HG03354 (cell line): ENCODE measurements around the gene GABBR1.

ENCODE experiments used
- ATAC-seq: cut with Tn5 transposase; IDR thresholded peaks from one replicate; pipeline ENCODE4 v1.9.1; 2021; ENCODE audit warnings: mild to moderate bottlenecking; ENCODE audit not compliant: unreplicated experiment, poor library complexity, severe bottlenecking

The GABBR1 gene

DNA sequence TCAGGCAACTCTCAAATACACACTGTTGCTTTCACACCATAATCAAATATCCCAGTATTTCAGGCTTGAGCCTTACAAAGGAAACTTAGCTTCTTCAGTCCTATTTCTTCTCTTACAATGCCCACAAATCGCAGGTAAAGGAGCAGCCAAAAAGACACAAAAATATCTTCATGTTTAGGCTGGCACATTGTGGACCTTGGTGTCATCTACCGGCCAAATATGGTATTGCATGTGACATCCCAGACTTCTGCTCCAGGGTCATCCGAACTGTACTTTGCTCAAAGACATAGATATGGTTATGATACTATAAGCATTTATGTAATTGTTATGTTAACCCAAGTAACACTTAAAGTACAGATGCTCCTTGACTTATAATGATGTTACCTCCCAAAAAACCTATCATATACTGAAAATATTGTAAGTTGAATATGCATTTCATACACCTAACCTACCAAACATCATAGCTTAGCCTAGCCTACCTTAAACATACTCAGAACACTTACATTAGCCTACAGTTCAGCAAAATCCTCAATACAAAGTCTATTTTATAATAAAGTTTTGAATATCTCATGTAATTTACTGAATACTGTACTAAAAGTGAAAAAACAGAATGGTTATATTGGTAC lies 43.4 kb downstream of the GABBR1 start:
- no peak for ATAC-seq

DNA sequence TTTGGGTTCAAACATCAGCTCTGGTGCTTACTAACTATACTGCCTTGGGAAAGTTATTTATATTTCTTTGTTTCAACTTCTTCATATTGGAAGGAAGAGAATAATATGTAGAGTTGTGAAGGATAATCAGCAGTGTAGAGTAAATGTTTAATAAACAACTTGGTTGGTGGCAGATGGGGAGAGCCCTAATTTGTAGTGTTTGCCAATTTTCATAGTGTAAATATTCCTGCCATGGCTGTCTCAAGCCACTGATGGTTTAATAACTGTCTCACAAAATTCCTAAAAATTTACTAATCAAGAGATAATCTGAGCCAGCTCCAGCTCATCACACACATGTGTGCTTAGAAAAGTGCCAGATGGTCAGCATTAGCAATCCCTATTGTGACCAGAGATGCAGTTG lies 48.2 kb downstream of the GABBR1 start, which contains the start of gene OR2H2:
OR2H2 (plus strand) TSS at position 301 of the 400 bp plus-strand sequence. CDS start 2,824 bp downstream, outside the sequence.
- no peak for ATAC-seq

DNA sequence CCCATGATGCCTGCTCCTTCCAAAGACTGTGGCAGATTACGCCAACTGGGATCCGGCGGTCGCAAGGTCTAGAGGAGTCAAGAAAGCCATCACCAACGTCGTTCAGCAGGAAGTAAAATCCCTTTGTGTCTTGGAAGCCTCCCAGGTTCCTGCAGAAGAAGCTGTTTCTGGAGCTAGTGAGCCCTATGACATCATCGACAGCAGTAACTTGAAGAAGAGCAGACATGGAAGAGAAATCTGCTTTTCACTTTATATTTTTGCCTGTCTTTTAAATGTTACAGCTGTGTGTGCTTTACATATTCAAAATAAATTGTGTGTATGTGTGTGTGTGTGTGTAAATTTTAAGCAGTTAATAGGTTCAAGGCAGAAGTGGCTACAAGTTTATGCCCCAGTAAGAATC lies 55.4 kb downstream of the GABBR1 start:
- ATAC-seq, result no peak

DNA sequence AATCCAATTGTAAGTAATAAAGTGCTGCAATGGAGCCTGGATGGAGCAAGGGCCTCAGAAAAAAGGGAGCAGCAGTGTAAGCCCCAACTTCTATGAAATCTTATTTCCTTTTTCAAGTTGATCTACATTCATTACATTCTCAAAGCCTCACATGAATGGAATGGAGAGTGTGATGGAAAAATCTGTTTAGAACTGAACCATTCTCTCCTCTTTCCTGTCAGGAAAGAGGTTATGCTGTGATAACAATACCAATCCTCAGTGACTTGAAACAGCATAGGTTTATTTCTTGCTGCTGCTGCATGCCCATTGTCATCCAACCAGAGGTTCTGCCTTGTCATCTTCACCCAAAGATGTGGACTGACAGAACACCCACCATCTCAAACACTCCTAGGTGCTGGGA lies 56.9 kb downstream of the GABBR1 start:
- no peak for ATAC-seq

DNA sequence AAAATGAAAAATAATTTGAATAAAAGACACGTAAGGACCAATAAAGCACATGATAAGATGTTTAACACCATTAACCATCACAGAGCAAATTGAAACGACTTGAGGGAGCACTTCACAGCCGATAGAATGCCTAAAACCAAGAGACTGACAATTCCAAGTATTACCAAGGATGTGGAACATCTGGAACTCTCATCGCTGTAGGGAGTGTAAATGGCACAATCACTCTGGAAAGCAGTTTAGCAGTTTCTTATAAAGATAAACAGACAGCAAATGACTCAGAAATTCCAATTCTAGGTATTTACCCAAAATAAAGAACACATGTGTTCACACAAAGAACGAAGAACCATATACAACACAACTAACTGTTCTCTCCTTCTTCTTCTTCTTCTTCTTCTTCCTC lies 65.0 kb downstream of the GABBR1 start:
- no peak for ATAC-seq

DNA sequence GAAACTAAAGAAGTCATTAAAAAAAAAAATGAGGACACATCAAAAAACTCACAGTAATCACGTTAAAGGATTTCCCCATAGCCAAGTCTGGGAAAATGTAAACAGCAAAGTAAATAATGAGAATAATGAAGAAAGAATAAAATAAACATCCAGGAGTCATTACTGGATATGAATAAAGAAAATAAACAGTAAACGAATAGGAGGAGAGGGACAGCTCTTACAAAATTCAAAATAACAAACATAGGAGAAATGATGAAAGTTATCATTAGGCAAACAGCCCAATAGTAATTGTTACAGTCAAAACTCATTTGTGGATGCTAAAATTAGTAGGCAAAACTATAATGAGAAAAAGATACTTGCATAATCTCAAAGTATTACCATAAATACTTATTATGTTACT lies 65.4 kb downstream of the GABBR1 start:
- no peak for ATAC-seq

DNA sequence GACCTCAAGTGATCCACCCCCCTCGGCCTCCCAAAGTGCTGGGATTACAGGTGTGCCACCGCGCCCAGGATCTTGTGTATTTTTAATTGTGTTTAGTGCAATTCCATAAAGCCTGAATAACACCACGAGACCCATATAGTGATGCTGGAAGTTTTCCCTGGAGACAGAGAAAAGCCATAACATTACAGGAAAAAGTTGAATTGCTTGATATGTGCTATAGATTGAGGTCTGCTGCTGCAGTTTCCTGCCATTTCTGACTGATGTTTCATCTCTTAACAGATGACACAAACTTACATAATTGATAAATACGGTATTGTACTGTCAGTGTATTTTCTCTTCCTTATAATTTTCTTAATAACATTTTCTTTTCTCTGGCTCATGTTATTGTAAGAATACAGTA lies 66.1 kb downstream of the GABBR1 start:
- ATAC-seq, result no peak

DNA sequence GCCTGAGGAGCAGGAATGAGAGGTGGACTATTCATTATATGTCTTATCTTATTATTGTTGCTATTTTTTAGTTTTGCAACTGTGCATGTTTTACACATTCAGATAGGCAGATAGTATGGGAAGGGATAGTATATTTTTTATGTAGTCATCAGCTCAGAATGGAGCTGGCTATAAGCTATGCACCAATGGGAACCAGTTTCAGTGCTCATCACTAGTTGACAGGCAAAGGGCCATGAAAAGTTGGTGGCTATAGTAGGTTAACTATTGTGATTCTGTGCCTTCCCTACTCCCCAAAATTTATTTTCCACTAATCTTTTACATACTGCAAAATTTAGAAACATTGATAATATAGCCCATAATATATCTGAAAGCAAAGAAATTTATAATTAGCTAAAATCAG lies 68.1 kb downstream of the GABBR1 start:
- no peak for ATAC-seq

DNA sequence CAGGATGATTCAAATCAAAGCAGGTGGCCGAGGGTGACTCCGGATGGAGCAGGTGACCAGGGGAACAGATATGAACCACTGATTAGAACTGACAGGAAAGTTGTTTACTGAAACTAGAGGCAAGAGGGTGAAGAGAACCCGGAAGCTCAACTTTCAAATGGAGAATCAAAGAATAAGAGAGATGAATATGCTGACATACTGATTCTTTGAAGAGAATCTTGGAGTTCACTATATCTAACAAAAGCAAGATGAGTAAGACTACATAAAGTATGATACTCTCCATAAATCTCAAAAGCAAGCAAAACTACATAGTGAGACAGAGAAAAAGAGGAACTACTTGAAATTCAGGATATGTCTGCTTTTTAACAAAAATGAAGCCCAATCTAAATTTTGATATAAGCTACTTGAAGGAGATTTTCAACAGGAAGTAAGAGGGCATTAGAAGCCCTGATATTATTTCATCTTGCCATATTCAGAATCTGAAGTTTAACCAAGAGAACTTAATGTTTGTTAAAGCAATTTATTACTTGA lies 69.5 kb downstream of the GABBR1 start:
- ATAC-seq, result no peak

DNA sequence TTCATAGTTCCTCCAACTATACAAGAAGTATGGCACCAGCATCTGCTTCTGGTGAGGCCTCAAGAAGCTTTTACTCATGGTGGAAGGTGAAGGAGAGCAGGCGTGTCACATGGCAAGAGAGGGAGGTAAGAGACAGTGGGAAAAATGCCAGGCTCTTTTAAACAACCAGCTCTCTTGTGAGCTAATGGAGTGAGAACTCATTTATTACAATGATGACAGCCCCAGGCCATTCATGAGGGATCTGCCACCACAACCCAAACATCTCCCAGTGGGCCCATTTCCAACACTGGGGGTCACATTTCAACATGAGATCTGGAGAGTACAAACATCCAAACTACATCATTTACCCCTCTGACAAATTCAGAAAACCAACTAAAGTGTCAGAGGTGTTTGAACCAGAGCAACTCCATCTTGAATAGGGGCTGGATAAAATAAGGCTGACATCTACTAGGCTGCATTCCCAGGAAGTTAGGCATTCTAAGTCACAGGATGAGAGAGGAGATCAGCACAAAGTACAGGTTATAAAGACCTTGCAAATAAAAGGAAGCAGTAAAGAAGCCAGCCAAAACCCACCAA lies 71.3 kb downstream of the GABBR1 start:
- no peak for ATAC-seq

DNA sequence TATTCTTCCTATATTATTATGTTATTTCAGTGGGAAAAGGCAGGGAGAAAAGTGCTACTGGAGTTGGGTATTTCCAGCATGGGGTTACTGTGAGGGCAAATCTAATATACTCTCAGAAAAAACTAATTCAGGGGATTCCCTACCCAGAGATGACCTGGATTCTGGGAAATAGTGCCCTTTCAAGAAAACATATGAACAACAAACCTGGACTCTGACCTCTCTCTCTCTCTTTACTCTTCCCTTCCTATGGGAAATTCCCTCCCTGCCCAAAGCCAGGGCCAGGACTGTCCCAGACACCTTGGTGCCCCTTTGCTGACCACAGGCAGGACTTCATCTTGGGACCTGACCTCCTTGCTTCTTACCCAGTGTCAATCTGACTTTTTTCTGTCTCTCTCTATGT lies 71.9 kb downstream of the GABBR1 start:
- ATAC-seq, result no peak

DNA sequence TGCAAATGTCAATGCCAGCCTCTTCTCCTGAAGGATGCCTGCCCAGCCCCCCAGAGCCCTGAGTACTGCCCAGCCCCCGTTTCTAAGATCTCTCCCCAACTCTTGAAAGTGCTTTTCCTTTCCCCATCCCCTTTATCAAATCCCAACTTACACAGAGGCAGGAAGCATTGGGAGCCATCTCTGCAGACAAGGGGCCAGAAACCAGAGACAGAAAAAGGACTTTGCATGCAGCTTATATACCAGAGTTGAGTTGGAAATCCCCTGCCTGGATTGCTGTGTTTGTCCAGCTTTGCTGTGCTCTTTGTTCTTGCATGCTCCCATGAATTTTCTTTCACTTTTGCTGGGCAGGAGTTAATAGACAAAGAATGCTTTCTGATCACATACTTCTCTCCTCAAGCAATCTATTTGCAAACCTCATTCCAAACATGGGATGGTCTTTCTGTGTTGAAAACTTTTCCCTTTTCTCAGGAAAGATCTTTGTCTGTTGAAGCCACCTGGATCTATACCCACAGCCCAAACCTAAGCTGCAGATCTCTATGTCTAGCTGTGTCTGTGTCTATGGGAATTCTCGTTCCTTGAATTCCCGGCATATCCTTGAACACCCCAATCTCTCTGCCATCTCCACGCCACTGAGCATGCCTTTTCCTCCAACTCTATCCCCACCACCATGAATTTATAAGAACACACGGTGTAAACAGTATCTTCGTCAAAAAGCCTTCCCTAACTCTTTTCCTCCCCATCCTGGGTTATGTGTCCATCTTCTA lies 73.3 kb downstream of the GABBR1 start, which contains the start of gene UBD:
UBD (minus strand) TSS at position 209 of the 764 bp plus-strand sequence; CDS start at position 178, 31 bp downstream.
- ATAC-seq, result no peak

DNA sequence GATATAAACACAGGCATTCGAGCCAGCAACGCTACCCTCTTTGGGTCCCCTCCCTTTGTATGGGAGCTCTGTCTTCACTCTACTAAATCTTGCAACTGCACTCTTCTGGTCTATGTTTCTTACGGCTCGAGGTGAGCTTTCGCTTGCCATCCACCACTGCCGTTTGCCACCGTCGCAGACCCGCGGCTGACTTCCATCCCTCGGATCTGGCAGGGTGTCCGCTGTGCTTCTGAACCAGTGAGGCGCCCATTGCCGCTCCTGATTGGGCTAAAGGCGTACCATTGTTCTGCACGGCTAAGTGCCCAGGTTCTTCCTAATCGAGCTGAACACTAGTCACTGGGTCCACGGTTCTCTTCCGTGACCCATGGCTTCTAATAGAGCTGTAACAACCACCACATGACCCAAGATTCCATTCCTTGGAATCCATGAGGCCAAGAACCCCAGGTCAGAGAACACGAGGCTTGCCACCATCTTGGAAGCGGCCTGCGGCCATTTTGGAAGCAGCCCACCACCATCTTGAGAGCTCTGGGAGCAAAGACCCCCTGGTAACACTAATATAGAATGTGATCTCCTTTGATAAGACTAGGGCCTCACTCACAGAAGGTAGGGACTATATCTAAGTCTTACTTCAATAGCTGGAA lies 74.4 kb downstream of the GABBR1 start:
- ATAC-seq, result no peak

DNA sequence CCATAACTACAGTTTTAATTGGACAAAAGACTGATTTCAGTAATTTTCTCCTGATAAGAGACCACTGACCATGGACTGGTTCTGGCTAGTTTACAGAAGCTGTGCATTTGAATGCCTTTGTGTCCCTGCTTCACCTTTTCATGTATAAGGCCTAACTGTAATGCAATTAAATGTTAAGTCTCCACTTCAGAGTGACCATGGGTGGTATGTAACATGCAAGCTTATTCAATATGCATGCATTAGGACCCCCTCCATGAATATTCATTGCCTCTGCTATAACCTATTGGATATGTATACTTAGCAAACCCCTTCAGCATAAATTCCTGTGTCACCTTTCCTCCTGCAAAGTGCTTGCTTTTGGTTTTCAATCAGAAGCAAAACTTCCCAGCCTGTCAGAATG lies 75.7 kb downstream of the GABBR1 start:
- no peak for ATAC-seq

DNA sequence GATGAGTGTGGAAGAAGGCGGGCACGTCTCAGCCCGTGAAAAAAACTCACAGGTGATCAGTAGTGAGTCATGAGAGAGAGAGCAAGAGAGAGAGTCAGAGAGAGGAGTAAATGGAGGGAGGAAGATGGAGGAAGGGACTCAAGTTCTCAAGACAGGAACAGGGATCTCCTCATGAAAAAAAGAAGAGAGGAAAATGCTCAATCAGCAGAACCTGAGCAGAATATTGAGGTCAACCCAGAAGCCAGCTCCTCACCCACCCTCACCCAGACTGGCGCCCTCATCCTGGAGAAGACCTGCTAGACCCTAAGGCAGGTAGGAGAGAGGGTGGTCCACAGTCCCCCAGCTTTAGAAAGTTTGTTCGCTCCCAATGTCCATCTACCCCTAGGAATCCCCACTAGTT lies 78.2 kb downstream of the GABBR1 start:
- ATAC-seq, result no peak

DNA sequence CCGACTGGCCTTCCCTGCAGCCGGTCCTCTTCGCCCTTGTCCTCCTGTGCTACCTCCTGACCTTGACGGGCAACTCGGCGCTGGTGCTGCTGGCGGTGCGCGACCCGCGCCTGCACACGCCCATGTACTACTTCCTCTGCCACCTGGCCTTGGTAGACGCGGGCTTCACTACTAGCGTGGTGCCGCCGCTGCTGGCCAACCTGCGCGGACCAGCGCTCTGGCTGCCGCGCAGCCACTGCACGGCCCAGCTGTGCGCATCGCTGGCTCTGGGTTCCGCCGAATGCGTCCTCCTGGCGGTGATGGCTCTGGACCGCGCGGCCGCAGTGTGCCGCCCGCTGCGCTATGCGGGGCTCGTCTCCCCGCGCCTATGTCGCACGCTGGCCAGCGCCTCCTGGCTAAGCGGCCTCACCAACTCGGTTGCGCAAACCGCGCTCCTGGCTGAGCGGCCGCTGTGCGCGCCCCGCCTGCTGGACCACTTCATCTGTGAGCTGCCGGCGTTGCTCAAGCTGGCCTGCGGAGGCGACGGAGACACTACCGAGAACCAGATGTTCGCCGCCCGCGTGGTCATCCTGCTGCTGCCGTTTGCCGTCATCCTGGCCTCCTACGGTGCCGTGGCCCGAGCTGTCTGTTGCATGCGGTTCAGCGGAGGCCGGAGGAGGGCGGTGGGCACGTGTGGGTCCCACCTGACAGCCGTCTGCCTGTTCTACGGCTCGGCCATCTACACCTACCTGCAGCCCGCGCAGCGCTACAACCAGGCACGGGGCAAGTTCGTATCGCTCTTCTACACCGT lies 79.5 kb downstream of the GABBR1 start:
- no peak for ATAC-seq

DNA sequence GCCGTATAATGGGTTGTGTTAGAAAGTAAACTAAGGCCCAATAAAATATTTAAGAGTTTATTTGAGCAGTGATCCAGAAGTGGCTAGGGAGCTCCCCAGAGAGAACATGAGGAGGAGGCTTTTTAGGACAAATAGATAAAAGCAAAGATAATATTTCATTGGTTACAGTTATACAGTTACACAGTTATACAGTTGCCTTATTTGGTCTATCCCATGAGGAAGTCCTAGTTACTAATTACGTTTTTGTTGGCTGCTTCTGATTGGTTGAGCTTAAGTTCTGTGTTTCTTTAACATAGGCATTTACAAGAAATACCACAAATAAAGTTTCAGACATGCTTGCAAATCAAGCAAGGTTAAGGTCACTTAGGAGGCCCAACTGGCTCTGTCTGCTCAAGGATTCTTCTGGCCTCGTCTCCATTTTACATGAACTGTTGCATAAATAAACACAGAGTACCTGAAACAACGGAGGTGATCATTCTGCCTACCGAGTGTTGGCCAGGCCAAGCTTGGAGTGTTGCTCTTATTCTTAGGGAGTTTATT lies 80.4 kb downstream of the GABBR1 start:
- peak; percentile 89 for ATAC-seq

DNA sequence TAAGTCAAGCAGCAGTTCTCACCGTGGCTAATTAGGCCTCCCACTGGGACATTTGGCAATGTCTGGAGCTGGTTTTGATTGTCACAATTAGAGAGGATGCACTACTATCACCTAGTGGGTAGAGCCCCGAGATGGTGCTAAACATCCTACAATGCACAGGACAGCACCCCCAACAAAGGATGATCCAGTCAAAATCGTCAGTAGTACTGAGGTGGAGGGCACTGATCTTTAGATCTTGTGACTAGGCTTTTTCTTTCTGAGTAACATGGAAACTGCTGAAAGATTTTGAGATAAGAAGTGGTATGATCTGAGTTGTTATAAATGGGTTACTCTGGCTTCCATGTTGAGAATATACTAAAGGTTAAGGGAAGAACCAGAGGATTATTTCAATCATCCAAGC lies 85.4 kb downstream of the GABBR1 start:
- no peak for ATAC-seq

DNA sequence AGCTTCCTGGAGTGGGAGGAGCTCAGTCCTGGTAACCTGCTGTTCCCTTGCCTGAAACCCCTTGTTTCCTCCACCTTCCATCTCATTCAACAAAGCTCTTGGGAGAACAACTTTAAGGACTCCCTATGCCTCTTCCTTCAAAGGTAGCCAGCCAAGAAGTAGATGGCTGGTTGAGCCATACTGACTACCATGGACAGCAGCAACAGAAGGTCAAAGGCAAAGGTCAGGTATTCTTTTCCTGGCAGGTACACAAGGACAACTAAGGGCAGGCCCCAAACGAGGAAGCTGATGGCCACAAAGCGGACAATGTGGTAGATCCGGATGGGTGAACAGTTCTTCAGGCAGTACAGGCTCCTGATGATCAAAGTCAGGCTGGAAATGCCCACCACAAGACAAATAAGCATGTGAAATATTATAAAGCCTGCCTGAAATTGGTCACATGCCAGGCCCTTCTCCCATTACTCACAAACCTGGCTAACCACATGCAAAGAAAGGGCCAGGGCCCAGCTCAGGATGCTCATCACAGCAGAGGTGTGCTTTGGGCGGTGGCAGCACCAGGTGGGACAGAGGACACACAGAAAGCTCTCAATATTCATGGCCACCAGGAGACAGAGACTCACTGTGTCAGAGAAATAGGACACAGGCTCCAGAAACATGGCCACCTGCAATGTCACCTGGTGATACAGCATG lies 95.1 kb downstream of the GABBR1 start:
- ATAC-seq, result no peak
